ENCODE data around the gene MUC13. TPM values are rescaled to one million over a fixed set of nuclear protein-coding genes. Genes with fewer than 3 reads are reported as not detected.

MUC13 gene
- total RNA-seq, 1 experiment from 2014 or later: not detected

- Histone ChIP-seq H3K4ac (ENCODE audit: low read depth, low read length) (no peak overlapping the region), H3K56ac (ENCODE audit: insufficient read length, low read depth, low read length) (no peak overlapping the region), H3K4me2 (ENCODE audit: insufficient read depth, insufficient read length, low read length) (no peak overlapping the region), H2AFZ (ENCODE audit: low read length) (no peak overlapping the region), H3K79me1 (ENCODE audit: insufficient read depth, low read depth, low read length, poor library complexity, severe bottlenecking) (no peaks in the 10 kb centered on the region), H4K91ac (ENCODE audit: insufficient read length, low read depth, low read length) (no peak overlapping the region), H3K23me2 (ENCODE audit: insufficient read length, low read depth, low read length, poor library complexity, severe bottlenecking) (no peaks in the 10 kb centered on the region), H3K18ac (ENCODE audit: insufficient read length, low read depth, low read length) (no peak overlapping the region), H4K8ac (replicated peaks; ENCODE audit: insufficient read length, low read depth, low read length) (no peak overlapping the region), H4K20me1 (ENCODE audit: control insufficient read depth, insufficient read depth, insufficient read length) (no peaks in the 10 kb centered on the region), H3K14ac (ENCODE audit: insufficient read depth, low read length) (no peak overlapping the region), H3K27ac (ENCODE audit: insufficient read length, low read depth, low read length) (no peak overlapping the region), H4K5ac (ENCODE audit: insufficient read length, low read depth, low read length) (no peak overlapping the region), H2BK120ac (ENCODE audit: low read depth, low read length, poor library complexity, severe bottlenecking) (no peak overlapping the region), H3T11ph (ENCODE audit: low read length) (no peak overlapping the region), H3K27me3 (ENCODE audit: insufficient read depth, low read length) (no peaks in the 10 kb centered on the region), H3K9ac (ENCODE audit: extremely low read depth, insufficient read length, low read length) (no peak overlapping the region), H2BK20ac (ENCODE audit: low read depth, low read length, poor library complexity, severe bottlenecking) (no peak overlapping the region), H3K79me2 (ENCODE audit: insufficient read depth, low read length) (peaks cover 11% of the 10 kb centered on the region; the same call in 1 of the 2 replicates), H3K23ac (ENCODE audit: insufficient read length, low read depth, low read length) (no peak overlapping the region), H3K4me1 (ENCODE audit: insufficient read depth, low read length) (peaks cover 2% of the 10 kb centered on the region), H2BK5ac (ENCODE audit: insufficient read length, low read length) (no peak overlapping the region), H2BK12ac (ENCODE audit: insufficient read length, low read depth, low read length) (no peak overlapping the region), H3K9me3 (ENCODE audit: control insufficient read depth, low read depth, low read length) (no peaks in the 10 kb centered on the region), H2BK15ac (ENCODE audit: low read depth, low read length) (no peak overlapping the region), H2AK5ac (ENCODE audit: insufficient read length, low read length) (no peak overlapping the region)
- no CpG with 5 or more reads among the region's 2 CpGs for WGBS (ENCODE audit: extremely low coverage, insufficient read length, low lambda C conversion rate)
- TF ChIP-seq CTCF (conservative IDR thresholded peaks at IDR 0.05): no peak
- Mint-ChIP-seq H3K9me3 (no peaks in the 10 kb centered on the region), H3K27ac (peak overlapping the region in 1 of 3 experiments; percentile 2; a peak in 1 of 7 replicates), H3K4me3 (no peak overlapping the region), H3K4me1 (peaks cover 22 to 23% of the 10 kb centered on the region in 2 experiments), H3K36me3 (ENCODE audit: insufficient read depth in 1 of 3, low read depth in 3 of 3) (peaks cover 21 to 50% (median 37%) of the 10 kb centered on the region in 3 experiments; a peak in 6 of 7 replicates), H3K27me3 (ENCODE audit: low read depth) (no peaks in the 10 kb centered on the region)
- DNase-seq: no peak
These were observed 77.9 kb downstream of the MUC13 start for GRCh38 chr3:124856677-124857076.

Other genes with a start within 250 kb of the MUC13 start
- gene UMPS, start 204.3 kb downstream of the MUC13 start, total RNA-seq (2021): 56.4 and 65.4 TPM in 2 replicates
- 146 and 148 TPM in 2 replicates for gene ITGB5, start 47.4 kb downstream of the MUC13 start, total RNA-seq (2021)
- gene HEG1, start 121.2 kb upstream of the MUC13 start, total RNA-seq (2021): 9.3 and 10.3 TPM in 2 replicates